HPDE6-E6E7 (cell line): ENCODE data around the gene NR6A1.

Experiments
- DNase-seq: peaks from one replicate; pipeline ENCODE4 v3.0.0; 2011; ENCODE audit warnings: missing footprints; ENCODE audit errors: extremely low spot score

NR6A1 gene

DNA sequence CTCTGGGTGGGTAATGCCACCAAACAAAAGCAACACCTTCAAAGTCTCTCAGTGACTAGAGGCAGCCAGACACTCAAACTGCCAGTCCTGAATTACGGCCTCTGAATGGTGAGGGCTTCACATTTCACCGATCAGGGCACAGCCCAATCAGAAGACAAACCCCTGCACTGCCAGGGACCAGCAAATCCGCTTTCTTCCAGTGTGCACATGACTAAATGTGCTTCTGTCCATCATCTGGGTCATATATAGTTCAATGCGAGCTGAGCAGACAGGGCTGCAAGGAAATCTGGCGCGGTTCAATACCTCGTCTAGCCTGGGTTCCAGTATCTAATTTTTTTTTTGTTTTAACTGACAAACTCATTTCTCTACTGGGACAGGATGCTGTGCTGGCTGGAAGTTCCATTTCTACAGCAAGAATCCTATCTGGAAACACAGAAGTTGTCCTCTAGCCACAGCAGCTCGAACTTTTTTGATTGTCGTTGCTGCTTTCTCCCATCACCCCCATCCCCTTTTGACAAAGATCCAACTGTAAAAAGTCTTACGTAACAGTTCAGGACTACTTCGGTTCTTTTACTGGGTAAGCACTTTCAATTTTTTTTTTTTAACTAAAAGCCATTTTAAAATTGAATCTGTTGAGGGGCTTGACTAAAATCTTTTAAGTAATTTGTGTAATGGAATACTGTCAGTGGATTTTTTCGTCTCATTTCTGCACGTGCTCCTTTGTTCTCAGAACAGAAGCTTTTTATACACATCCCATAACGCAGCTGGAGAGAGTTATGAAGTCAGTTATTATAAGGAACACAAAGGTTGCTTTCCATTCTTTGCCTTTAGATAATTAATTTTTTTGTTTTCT is 112.7 kb downstream of the NR6A1 start:
- DNase-seq = peak; percentile 92

DNA sequence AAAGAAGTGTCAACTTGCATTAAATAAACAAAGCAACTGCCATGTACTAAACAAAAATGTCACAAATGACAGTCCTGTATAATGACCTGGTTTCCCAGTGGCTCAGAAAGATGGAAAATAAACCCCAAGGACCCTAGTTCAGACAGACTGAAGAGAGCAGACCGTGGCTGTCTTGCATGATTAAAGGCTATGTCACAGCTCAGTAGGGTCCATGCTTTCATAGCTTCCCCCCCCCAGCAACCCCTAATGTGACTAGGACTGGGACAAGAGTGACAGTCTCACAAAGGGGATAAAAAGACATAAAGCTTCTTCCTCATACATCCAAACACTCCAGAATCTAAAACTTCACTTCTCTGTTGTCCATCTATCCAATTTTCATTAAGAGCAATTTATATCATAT is 113.6 kb downstream of the NR6A1 start:
- DNase-seq = no peak

DNA sequence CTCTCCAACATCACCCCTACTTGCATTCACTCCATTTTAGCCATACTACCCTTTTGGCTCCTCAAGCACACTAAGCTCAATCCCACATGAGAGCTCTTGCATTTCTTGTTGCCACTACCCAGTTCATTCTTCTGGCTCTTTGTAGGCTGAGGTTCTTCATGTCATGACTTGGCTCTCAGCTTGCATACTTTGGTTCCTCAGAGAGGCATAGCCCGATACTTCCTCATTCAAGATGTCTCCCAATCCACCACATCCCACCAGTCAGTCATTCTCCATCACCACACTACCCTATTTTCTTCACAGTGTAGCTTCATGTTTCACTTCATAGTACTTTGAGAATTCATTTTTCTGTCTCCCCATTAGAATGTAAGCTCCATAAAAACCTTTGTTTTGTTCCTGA is 116.7 kb downstream of the NR6A1 start:
- no peak for DNase-seq

DNA sequence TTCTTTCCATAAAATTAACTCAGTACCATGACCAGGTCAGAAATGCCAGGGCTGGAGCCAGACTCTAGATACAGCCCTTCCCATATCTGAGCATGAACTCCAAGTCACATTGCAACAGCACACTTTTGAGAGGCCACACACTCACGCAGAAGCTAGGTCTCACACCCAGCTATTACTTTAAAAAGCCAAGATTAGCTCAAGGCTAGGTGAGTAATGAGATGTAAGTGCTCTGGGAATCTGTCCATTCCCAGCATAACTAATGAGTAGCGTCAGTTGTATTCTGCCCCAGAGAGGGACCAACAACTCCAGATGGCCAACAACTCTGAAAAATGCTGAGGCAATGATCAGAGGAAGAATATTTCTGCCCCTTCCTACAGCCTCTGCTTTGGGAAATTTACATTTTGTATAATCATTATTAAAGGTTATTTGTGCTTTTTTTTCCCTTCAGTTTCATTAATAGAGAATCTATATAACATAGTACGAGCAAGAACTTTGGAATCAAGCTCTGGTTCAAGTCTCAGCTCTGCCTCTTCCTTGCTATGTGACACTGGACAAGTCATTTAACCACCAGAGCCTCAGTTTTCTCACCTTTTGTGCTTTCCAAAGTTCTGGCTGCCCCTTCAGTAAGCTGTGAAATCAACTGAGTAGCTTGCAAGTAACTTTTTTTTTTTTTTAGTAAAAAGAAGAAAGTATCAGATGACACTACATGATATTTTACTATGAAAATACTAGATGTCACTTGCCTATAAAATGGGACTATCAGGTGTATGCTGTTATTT is 118.3 kb downstream of the NR6A1 start:
- DNase-seq = peak; percentile 91

DNA sequence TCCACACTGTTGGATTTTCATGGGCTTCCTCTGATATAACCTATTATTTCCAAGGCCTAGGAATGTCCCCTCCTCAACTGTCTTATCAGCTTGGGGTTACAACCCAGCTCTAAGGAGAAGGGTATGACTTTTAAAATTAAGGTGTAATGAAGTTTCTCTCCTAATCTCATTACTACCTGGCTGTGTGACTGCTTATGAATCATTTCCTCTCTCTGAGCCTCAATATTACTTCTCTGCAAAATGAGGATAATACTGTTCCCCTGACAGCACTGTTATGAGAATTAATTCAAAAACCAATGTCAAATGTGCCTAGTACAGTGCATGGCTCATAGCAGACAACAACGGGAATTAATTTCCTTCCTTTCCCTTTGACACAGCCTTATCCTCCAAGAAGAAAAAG is 118.9 kb downstream of the NR6A1 start:
- no peak for DNase-seq

DNA sequence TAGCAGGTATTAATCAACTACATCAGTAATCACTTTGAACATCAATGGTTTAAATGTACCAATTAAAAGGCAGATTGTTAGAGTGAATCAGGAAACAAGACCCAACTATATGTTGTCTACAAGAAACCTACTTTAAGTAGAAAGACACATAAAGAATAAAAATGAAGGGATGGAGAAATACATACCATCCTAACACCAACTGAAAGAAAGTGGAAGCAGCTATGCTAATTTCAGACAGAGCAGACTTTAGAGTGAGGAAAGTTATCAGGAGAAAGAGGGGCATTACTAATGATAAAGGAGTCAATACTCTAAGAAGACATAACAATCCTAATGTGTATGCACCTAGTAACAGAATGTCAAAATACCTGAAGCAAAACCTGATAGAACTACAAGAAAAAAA is 125.8 kb downstream of the NR6A1 start:
- no peak for DNase-seq

DNA sequence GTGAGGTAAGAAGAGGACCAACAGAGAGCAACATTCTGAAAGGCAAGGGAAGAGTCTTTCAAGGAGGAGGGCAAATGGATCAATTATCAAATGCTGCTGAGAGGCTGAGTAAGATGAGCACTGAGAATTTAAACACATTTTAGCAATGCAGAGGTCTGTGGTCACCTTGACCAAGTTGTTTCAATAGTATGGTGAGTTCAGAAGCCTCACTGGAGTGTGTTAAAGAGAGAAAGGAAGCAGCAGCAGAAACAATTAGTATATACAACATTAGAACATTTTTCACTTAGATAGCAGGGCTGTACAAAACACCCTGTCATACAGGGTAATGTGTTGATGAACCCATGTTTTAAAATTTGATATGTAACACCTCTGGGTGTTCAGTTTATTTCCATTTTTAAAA is 131.5 kb downstream of the NR6A1 start:
- DNase-seq = no peak

DNA sequence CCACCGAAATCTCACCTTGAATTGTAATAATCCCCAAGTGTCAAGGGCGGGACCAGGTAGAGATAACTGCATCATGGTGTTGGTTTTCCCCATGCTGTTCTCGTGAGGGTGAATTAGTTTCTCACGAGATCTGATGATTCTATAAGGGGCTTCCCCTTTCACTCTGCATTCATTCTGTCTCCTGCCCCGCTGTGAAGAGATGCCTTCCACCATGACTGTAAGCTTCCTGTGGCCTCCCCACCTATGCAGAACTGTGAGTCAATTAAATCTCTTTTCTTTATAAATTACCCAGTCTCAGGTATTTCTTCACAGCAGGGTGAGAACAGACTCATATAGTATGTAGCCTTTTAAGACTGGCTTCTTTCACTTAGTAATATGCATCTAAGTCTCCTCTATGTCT is 135.8 kb downstream of the NR6A1 start:
- DNase-seq = no peak

DNA sequence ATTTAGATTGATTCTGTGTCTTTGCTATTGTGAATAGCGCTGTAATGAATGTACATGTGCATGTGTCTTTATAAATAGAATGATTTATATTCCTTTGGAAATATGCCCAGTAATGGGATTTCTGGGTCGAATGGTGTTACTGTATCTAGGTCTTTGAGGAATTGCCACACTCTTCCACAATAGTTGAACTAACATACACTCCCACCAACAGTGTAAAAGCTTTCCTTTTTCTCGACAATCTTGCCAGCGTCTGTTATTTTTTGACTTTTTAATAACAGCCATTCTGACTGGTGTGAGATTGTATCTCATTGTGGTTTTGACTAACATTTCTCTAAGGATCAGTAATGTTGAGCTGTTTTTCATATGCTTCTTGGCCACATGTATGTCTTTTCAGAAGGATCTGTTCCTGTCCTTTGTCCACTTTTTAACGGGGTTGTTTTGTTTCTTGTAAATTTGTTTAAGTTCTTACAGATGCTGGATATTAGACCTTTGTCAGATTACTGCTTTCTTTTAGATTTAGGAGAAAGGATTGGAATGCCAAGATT is 139.0 kb downstream of the NR6A1 start:
- DNase-seq = no peak

DNA sequence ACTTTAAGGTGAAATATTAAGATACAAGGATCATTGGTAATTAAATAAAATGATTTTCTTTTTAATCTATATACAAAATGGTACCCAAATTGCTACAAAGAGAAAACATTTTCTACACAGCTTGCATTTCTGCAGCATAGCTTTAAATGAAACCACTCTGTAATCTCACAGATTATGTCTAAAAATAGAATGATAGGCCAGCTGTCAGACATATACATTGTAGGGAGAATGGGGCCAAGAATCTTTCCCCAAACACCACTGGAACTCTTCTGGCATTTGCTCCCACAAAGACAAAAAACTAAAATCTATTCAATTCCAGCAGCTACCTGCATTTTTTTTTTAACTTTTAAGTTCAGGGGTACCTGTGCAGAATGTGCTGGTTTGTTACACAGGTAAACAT is 139.8 kb downstream of the NR6A1 start:
- DNase-seq = no peak

DNA sequence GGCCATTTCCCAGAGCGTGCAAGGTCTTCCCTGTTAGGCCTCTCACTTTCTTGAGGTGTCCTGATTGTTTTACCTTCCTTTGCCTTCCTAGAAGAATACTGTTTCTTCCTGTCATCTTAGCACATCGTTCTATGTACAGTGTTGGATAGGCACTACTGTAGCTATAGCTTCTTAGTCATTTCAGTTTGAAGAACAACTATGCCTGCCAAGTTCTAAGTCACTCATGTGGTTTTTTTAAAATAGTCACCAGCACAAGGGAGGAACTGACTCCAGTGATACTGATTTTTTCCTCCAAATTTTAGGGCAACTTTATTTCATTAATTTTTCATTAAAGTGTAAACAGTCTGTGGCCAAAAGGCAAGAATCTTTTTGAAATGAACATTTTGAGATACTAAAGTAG is 141.5 kb downstream of the NR6A1 start:
- no peak for DNase-seq

DNA sequence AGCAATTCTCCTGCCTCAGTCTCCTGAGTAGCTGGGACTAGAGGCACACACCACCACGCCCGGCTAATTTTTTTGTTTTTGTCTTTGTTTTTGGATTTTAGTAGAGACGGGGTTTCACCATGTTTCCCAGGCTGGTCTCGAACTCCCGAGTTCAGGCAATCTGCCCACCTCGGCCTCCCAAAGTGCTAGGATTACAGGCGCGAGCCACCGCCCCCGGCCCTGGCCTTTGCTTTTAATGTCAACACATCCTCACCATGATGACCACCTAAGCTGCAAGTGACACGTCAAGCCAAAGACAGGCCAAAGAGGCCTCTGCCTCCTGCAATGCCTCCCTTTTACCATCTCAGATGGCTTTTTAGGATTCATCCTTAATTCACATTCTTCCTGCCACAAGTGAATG is 142.4 kb downstream of the NR6A1 start:
- no peak for DNase-seq

DNA sequence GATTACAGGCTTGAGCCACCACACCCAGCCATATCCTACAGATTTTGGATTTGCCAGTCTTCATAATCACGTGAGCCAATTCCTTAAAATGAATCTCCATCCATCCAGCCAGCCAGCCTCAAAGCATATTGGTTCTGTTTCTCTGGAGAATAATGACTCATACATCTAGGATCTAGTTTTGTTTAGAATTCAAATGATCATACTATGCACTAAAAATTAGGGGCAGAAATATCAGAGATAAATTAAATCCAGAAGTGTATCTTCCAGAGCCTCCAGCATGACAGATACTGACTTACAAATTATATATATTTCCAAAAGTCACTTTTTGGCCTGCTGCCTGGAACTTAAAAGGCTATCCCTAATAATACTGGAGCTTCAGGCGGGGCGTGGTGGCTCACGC is 144.8 kb downstream of the NR6A1 start:
- DNase-seq = no peak

DNA sequence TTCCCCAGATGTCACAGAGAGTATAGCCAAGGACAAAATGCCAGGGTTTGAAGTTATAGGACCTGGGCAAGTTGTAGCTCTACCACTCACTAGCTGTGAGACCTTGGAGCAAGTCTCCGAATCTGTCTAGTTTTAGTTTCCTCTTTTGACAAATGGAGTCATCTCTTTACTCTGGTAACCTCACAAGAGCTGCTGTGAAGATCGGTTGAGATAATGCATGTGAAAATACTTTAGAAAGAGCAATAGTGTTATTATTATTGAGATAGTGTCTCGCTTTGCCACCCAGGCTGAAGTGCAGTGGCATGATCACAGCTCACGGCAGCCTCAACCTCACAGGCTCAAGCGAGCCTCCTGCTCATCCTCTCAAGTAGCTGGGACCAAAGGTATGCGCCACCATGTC is 146.0 kb downstream of the NR6A1 start:
- no peak for DNase-seq

DNA sequence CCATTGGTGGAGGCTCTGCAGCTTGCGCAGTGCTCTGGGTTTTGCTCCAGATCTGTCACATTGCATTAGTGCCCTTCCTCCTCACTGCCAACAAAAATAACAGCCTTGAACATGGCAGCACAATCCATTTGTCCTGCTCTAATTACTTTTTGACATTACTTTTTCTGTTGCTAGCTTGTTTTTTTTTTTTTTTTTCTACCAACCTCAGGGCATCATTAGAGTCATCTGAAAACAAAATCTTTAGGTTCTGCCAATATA is 146.4 kb downstream of the NR6A1 start:
- DNase-seq = no peak

DNA sequence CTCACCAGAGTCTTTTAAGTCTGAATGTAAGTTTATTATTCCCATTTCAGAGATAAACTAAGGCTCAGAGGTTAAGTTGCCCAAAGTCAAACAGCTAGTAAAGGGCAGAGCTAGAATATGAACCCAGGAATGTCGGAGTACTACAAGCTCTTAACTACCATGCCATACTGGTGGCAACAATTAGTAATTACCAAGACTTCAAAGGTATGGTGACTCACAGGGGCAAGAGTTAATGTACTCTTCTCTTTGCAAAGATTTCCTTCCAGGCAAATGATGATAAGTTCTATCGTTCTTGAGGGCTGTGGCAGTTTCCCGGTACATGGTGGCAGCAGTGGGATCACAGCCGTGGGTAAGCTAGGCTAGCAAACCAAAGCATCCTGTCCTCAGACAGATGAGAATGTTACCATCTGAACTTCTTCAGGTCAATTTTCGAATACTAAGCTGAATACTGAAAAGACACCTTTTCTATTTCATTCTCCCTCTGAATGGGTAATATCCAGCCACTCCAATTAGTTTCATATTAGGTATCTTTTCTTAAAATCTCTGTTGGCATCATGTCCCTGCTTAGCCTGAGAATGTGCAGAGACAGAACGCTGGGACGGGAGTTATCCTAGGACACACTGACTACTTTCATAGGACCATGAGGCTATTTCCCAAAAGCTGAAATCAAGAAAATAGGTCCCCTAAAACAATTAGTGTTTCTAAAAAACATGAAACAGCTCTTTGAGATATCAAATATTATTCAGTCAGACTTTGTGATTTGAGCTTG is 147.0 kb downstream of the NR6A1 start:
- DNase-seq = no peak

DNA sequence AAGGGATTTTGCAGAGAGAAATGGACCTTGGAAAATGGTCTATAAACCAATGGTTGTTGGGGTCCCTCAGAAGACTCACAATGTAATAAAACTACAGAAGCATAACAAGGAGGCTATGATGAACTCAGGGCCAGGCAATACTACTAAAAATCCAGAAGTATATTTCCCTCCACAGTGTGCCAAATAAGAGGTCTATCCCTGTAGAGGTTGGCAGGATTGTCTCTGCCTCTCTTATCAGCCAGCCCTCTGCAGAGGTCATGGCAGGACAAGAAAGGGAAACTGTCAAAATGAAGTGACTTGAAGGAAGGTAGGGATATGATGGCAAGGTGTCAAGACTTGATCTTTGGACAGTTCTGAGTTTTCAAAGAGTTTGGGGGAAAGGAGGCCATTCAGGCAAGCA is 148.2 kb downstream of the NR6A1 start:
- no peak for DNase-seq

DNA sequence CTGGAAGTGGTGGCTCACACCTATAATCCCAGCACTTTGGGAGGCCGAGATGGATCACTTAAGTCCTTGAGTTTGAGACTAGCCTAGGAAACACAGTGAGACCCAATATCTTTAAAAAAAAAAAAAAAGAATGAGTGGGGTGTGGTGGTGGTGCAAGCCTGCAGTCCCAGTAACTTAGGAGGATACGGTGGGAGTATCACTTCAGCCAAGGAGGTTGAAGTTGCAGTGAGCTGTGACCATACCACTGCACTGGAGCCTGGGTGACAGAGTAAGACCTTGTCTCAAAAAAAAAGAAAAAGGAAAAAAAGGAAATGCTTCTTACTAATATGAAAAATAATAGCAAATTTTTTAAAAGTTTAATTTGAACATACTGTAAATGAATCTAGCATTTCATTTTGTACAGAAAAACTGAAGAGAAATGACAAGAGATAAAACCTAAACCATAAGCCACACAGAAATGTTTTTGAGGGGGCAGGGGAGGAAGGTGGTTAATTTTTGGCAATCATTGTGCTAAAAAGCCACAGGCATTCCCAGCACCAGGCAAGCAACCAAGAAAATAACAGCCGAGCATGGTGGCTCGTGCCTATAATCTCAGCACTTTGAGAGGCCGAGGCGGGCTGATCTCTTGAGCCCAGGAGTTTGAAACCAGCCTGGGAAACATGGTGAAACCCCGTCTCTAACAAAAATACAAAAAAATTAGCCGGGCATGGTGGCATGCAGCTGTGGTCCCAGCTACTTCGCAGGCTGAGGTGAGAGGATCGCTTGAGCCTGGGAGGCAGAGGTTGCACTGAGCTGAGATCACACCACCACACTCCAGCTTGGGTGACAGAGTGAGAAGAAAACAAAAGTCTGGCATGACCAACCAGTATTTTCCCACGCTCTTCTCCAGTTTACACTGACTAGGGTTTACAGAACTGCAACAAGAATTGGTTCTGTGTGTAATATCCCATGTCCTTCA is 149.5 kb downstream of the NR6A1 start:
- no peak for DNase-seq

DNA sequence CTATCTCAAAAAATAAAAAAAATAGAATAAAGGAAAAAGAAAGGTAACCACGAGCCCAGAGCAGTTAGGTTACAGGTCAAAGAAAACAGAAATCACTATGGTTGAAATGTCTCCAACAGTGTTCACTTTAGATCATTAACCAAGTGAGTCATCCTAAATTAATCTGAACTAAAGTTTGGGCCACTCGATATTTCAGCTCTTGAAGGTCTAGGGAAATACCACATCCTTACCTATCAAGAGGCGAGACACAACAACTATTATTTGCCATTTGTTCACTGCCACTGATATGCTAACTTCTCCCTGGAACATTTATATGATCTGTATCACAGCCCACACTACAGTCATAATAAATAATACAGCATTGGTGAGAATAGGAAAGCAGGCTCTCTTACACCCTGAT is 152.6 kb downstream of the NR6A1 start:
- DNase-seq = no peak

DNA sequence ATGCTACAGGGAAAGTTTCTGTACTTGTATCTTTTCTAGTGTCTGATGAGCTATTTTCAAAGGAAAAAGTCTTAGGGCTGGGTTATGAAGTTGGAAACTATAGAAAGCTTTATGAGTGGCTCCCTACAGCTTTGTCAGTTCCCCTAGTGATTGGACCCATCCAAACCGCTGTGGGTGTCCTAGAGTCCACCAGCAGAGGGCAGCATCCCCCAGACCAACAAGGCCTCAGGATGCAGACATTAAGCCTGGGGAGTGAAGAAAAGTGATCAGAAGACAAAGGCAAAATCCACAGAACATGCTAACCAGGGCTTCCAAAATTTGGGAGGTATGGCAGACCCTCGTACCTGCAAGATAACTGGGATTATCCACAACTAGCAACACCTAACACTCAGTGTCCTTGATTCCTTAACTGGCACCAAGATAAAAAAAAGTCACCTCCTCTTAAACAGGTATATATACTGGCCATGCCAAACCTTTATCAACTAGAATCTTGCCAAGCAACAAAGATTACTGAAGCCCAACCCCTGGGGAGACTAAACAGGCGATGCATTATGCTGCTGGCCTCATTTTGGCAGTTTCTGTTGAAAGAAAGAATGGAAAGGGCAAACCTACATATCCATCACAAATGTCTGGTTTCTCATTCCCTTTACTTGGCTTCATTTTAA is 153.5 kb downstream of the NR6A1 start:
- peak; percentile 79 for DNase-seq

DNA sequence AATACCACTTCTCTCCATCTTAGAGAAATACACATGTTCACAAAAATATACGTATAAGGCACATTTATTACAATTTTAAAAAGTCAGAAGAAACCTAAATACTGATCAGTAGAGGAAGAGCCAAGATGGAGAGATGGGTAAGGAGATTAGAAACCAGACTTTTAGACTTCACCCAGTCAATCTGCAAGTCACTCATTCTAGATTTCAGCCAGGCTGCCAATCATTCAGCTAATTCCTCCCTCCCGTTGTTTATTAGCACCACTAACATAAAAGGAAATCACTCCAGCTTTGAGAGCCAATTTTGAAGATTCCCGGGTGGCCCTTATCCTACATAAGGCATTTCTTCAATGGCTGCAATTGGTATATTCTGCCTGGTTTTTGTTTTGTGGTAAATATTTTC is 154.2 kb downstream of the NR6A1 start:
- no peak for DNase-seq
